GM23248 (cell line): ENCODE data around the gene MSS51.

Experiments used
- EZH2 ChIP-seq: fragments of 200-600 bp; sonication (generic); IDR thresholded peaks from 2 replicates; pipeline ENCODE4 v1.6.1; 2018; ENCODE audit warnings: antibody characterized with exemption, mild to moderate bottlenecking; ENCODE audit not compliant: insufficient read depth, poor library complexity, severe bottlenecking
- EZH2phosphoT487 ChIP-seq: fragments of 200-600 bp; sonication (generic); IDR thresholded peaks from 2 replicates; pipeline ENCODE4 v1.6.1; 2018; ENCODE audit warnings: antibody characterized with exemption, moderate library complexity, mild to moderate bottlenecking, low read depth; ENCODE audit not compliant: insufficient read depth

DNA sequence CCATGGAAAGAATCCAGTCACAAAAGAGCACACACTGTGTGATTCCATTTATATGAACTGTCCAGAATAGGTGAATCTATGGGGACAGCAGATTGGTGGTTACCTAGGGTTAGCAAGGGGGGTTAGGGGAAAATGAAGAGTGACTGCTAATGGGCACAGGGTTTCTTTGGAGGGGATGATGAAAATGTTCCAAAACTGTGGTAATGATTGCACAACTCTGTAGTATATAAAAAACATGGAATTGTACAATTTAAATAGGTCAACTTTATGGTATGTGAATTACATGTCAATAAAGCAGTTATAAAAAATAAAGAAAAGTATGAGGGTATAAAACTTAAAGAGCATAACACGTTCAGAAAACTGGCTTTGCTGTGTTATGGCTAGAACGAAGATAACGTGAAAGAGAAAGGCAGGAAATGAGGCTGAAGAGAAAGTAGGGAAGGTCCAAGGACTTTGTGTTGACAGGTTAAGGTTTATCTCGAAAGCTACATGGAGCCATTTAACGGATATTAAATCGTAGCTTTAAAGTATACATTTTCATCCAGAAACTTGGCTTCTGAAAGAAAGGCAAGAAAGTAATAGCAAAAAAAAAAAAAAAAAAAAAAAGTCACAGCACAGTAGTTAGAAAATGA, 26.4 kb upstream of the MSS51 start:
- no peak for TF ChIP-seq EZH2
- TF ChIP-seq EZH2phosphoT487 = no peak
